ENCODE measurements around the gene STRN3.

Gene STRN3

GRCh38 chr14:30876692-30877091 is 149.5 kb downstream of the STRN3 start:
- H3K4me3 ChIP-seq (ENCODE audit: low read depth, low read length) = no peak overlapping the region
- TF ChIP-seq CTCF (IDR thresholded peaks at IDR 0.05) = no peak
- H2AFZ ChIP-seq = no peak overlapping the region
- H3K9me3 ChIP-seq (ENCODE audit: control insufficient read depth, low read length) = no peaks in the 10 kb centered on the region
- H3K36me3 ChIP-seq (ENCODE audit: control insufficient read depth, insufficient read depth, low read length) = no peaks in the 10 kb centered on the region
- H3K4me2 ChIP-seq (ENCODE audit: low read length) = no peak overlapping the region
- H3K27me3 ChIP-seq (ENCODE audit: control insufficient read depth, insufficient read depth, low read length) = no peaks in the 10 kb centered on the region
- H3K79me2 ChIP-seq = no peaks in the 10 kb centered on the region
- no peaks in the 10 kb centered on the region for H3K4me1 ChIP-seq
- no peak overlapping the region for H3K9ac ChIP-seq
- no peak overlapping the region for H3K27ac ChIP-seq

GRCh38 chr14:30875788-30876053 is 150.5 kb downstream of the STRN3 start:
- Histone ChIP-seq H3K4me3 (ENCODE audit: low read depth, low read length) (no peak overlapping the region), H3K4me2 (ENCODE audit: low read length) (no peak overlapping the region), H2AFZ (no peak overlapping the region), H3K27me3 (ENCODE audit: control insufficient read depth, insufficient read depth, low read length) (no peaks in the 10 kb centered on the region), H3K36me3 (ENCODE audit: control insufficient read depth, insufficient read depth, low read length) (no peaks in the 10 kb centered on the region), H3K9me3 (ENCODE audit: control insufficient read depth, low read length) (no peaks in the 10 kb centered on the region), H3K27ac (no peak overlapping the region), H3K79me2 (no peaks in the 10 kb centered on the region), H3K4me1 (no peaks in the 10 kb centered on the region), H3K9ac (no peak overlapping the region)
- no peak for TF ChIP-seq CTCF (IDR thresholded peaks at IDR 0.05)

GRCh38 chr14:30874999-30875787 is 151.0 kb downstream of the STRN3 start:
- Histone ChIP-seq H3K4me2 (ENCODE audit: low read length) (peak overlapping the region; percentile 64), H3K36me3 (ENCODE audit: control insufficient read depth, insufficient read depth, low read length) (no peaks in the 10 kb centered on the region), H3K27ac (no peak overlapping the region), H2AFZ (peak overlapping the region; percentile 91), H3K27me3 (ENCODE audit: control insufficient read depth, insufficient read depth, low read length) (no peaks in the 10 kb centered on the region), H3K9ac (no peak overlapping the region), H3K79me2 (no peaks in the 10 kb centered on the region), H3K4me1 (no peaks in the 10 kb centered on the region), H3K4me3 (ENCODE audit: low read depth, low read length) (peak overlapping the region; percentile 52), H3K9me3 (ENCODE audit: control insufficient read depth, low read length) (no peaks in the 10 kb centered on the region)
- TF ChIP-seq CTCF (IDR thresholded peaks at IDR 0.05) = no peak

DNA sequence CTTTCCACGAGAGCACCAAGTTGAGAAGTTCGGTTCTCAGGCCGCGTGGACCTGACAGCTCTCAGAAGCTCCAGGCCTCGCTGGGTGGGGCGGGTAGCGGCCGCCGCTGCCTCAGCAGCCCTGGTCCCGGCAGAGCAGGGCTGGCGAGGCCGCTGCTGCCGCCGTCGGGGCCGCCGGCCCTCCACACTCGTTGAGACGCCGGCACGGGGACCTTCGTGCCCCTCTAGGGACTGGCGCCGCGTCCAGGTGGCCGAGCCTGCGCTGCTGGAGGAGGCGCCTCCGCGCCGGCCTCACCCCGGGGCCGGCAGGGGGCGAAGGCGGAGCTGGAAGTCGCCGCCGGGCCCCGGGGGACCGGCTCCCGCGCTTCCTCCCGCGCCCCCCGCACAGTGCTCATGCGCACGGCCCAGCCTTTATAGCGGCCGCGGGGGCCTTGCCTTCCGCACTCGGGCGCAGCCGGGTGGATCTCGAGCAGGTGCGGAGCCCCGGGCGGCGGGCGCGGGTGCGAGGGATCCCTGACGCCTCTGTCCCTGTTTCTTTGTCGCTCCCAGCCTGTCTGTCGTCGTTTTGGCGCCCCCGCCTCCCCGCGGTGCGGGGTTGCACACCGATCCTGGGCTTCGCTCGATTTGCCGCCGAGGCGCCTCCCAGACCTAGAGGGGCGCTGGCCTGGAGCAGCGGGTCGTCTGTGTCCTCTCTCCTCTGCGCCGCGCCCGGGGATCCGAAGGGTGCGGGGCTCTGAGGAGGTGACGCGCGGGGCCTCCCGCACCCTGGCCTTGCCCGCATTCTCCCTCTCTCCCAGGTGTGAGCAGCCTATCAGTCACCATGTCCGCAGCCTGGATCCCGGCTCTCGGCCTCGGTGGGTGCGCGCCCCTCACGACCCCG is 151.8 kb downstream of the STRN3 start, which contains the start of gene COCH:
Gene COCH (plus strand): TSS at position 440 of the 879 bp plus-strand sequence. CDS start 380 bp downstream, at position 820.
- Histone ChIP-seq H3K27ac (no peak within 1 kb of the TSS), H3K9ac (no peak within 1 kb of the TSS), H3K9me3 (ENCODE audit: control insufficient read depth, low read length) (no peaks in the 10 kb centered on the region), H3K4me2 (ENCODE audit: low read length) (peak within 1 kb of the TSS; percentile 64), H3K4me1 (no peaks in the 10 kb centered on the region), H3K27me3 (ENCODE audit: control insufficient read depth, insufficient read depth, low read length) (no peaks in the 10 kb centered on the region), H3K79me2 (no peaks in the 10 kb centered on the region), H3K36me3 (ENCODE audit: control insufficient read depth, insufficient read depth, low read length) (no peaks in the 10 kb centered on the region), H3K4me3 (ENCODE audit: low read depth, low read length) (peak within 1 kb of the TSS; percentile 52), H2AFZ (peak within 1 kb of the TSS; percentile 91)
- peak; percentile 17 for TF ChIP-seq CTCF (IDR thresholded peaks at IDR 0.05)
